ENCODE measurements around the gene ALG1. TPM values are rescaled to one million over a fixed set of nuclear protein-coding genes. Genes with fewer than 3 reads are reported as not detected.
"Not testable (repeated sequence)": the region's sequence is repeated elsewhere in the genome, so short reads cannot be mapped to it uniquely, and the experiment has no call there.

Gene ALG1
- total RNA-seq, 1 donor from 2014 or later = 8.3 TPM

GRCh38 chr16:5132915-5133600, 61.4 kb downstream of the ALG1 start:
- intact Hi-C loops (cut with micrococcal nuclease); DNase-seq; ATAC-seq: not testable (repeated sequence)

- ATAC-seq; intact Hi-C loops (cut with micrococcal nuclease); DNase-seq: not testable (repeated sequence)
These were observed 63.3 kb downstream of the ALG1 start for GRCh38 chr16:5134739-5135452.

Other genes starting within 250 kb of the ALG1 start
- gene GLYR1, start 224.6 kb upstream of the ALG1 start, total RNA-seq = 102 TPM
- gene UBN1, start 224.4 kb upstream of the ALG1 start, total RNA-seq = 50.9 TPM
- gene PPL, start 134.7 kb upstream of the ALG1 start, total RNA-seq = 18.4 TPM
- gene SEC14L5, start 113.5 kb upstream of the ALG1 start, total RNA-seq = 31.4 TPM
- gene NAGPA, start 37.9 kb upstream of the ALG1 start, total RNA-seq = 6.1 TPM
- gene C16orf89, start 5.9 kb upstream of the ALG1 start, total RNA-seq = 2.9 TPM
- 4.9 TPM for gene EEF2KMT, start 26.0 kb downstream of the ALG1 start, total RNA-seq